ENCODE results near the gene ZMYND8.

GRCh38 chr20:47360297-47361056 lies 4.0 kb upstream of the ZMYND8 start:
- TF ChIP-seq EZH2phosphoT487 (IDR thresholded peaks at IDR 0.05; ENCODE audit: low read length) (no peak), CTCF (IDR thresholded peaks at IDR 0.05; ENCODE audit: low read length) (no peak), EZH2 (optimal IDR thresholded peaks at IDR 0.05; ENCODE audit: low read depth, low read length) (no peak)
